GM20000 (cell line): ENCODE data around the gene PCP2.

Experiments used
- DNase-seq: peaks from one replicate; pipeline ENCODE4 v3.0.0; 2012; ENCODE audit warnings: low spot score
- TF ChIP-seq, protein P1 (sequence below): IDR thresholded peaks from 2 replicates; pipeline ENCODE4 v1.5.1; 2012; ENCODE audit warnings: mild to moderate bottlenecking, control low read depth; ENCODE audit errors: extremely low read depth, missing control alignments

The PCP2 gene

DNA sequence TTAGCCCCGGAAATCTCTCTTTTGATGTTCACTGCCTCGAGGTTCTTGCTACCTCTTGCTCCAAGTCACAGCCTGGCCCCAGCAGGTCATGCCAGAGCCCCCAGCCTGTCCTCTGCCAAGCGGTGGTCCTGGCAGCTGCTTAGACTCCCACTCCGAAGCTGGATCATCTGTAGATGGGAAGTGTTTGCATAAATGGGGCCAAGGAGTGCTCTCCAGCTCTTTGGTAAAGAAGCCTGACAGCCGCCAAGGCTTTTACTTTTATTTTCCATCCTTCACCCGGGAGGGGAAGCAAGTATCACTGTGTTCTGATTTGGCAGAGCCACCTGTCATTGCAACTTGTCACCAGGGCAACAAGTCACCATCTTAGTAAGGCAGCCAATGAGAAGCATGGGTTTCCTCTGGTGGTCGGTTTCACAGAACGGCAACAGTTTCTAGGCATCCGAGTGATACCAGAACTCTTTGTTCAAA, 24.7 kb upstream of the PCP2 start:
- TF ChIP-seq, protein P1, sequence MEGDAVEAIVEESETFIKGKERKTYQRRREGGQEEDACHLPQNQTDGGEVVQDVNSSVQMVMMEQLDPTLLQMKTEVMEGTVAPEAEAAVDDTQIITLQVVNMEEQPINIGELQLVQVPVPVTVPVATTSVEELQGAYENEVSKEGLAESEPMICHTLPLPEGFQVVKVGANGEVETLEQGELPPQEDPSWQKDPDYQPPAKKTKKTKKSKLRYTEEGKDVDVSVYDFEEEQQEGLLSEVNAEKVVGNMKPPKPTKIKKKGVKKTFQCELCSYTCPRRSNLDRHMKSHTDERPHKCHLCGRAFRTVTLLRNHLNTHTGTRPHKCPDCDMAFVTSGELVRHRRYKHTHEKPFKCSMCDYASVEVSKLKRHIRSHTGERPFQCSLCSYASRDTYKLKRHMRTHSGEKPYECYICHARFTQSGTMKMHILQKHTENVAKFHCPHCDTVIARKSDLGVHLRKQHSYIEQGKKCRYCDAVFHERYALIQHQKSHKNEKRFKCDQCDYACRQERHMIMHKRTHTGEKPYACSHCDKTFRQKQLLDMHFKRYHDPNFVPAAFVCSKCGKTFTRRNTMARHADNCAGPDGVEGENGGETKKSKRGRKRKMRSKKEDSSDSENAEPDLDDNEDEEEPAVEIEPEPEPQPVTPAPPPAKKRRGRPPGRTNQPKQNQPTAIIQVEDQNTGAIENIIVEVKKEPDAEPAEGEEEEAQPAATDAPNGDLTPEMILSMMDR = no peak
- DNase-seq = peak; percentile 93

DNA sequence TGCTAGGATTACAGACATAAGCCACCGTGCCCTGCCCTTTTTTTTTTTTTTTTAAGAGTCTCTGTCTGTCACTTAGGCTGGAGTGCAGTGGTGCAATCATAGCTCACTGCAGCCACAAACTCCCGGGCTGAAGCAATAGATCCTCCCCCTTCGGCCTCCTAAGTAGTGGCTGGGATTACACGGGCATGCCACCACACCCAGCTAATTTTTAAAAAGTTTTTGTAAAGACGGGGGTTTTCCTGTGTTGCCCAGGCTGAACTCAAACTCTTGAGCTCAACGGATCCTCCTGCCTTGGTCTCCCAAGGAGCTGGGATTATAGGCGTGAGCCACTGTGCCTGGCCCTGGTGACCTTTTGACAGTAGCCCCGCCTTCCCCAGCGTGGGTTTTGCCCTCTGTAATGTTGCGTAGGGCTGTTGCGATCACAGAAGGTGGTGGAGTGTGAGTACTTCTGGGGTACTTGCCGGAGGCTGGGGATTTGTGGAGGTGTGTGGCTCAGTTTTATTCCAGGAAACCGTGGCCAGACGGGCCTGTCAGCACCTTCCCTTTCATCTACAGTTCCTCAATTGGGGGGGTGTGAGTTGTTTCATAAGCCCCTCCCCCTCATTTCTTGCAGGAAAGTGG, 23.7 kb upstream of the PCP2 start:
- DNase-seq = no peak
- TF ChIP-seq, protein P1 = no peak

DNA sequence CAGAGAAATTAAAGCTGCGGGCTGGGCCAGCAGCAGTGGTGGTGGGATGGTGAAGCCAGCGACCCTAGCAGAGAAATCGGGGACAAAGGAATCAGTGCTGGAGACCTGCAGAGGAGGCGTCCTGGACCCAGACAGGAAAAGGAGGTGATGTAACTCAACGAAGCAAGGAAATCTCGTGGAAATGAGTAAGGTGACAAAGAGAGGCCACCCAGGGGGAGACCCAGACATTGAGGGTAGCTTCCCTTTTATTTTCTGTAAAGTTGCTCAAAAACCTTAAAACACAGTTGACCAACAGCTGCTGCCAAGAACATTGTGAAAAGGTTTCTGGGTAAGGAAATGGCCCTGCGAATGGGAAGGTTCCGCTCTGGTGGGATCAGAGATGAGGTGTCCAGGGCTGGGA, 22.1 kb upstream of the PCP2 start:
- TF ChIP-seq, protein P1 = no peak
- DNase-seq = no peak

DNA sequence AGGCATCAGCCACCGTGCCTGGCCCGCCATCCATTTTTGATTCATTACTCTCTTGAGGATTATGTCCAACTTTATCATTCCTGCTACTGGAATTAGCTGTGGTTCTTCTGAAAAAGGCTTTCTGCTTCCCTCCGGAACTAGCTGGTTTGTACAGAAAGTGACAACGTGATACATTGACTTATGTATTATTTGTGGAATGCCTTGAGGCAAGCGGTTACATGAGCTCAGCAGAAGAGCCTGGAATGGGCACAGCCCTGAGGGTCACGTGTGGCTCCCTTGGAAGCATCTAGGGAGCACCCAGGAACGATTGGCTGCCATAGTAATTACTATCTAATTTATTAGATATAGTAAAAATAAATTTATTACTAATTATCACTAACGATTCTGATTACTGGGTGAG, 20.9 kb upstream of the PCP2 start:
- TF ChIP-seq, protein P1 = no peak
- no peak for DNase-seq

DNA sequence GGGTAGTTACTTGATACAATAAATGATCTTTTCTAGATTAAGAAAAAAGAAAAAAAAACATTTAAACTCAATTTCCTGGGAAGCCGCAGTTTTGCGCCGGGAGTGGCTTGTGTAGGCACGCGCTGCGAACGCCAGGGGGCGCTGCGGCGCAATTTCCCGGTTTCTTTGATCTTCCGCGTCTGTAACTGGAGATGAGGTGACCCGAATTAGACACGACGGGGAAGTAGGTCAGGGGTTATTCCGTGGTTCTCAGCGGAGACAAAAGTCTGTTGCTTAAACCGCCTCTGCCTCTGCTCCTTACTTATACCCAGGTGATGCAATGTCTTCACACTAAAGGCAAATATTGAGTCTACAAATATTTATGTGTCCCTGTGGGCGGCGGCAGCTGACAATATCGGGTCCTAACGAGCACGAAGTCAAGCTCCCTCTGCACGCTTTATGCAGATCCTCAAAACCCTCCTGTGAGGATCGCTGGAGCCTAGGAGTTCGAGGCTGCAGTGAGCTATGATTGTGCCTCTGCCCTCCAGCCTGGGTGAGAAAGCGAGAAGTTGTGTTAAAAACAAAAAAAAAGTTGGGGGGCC, 18.6 kb upstream of the PCP2 start:
- TF ChIP-seq, protein P1 = peak; percentile 89
- peak; percentile 90 for DNase-seq

DNA sequence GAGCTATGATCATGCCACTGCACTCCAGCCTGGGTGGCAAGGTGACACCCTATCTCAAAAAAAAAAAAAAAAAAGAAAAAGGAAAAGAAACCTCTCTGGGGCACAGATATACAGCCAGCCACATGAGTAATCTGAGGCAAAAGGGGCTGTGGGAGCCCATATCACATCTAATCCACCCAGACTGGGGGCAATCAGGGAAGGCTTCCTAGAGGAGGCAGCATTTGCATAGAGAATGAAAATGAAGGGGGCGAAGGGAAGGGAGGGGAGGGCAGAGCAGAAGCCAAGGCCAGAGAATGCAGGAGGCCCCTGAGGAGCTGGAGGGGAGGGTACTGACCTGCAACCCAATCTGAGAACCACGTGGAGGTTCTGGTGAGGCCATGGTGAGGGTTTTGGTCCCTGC, 16.6 kb upstream of the PCP2 start:
- TF ChIP-seq, protein P1 = no peak
- no peak for DNase-seq

DNA sequence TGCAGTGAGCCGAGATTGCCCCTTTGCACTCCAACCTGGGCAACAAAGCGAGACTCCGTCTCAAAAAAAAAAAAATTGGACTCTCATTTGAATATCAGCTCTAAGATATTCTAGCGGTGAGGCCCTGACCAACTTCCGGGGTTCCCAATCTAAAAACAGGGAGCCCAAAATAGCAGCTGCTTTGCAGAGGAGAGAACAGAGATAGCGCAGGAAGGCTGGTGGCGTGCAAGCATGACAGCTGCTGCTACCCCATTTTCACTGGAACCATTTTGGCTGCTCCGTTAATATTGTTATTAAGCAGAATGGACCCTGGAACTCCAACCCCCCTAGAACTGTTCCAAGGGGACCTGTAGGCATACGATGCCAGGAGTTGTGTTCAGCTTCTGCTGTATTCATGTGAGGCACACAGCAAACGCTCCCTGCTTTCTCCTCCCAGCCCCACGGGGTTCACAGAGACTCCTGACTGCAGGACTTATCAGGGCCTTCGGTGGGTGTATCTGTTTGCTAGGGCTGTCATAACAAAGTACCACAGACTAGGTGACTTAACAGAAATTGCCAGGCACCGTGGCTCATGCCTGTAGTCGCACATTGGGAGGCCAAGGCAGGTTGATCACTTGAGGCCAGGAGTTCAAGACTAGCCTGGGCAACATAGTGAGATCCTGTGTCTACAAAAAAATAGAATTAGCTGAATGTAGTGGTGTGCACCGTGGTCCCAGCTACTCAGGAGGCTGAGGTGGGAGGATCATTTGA, 14.9 kb upstream of the PCP2 start:
- DNase-seq = no peak
- TF ChIP-seq, protein P1 = no peak
